Endothelial cell of umbilical vein (primary cell): Measurements from ENCODE around the gene CCDC54. TPM values are rescaled to one million over a fixed set of nuclear protein-coding genes. Genes with fewer than 3 reads are reported as not detected.

Source experiments
- BruUV-seq: library from RNA; stranded (reverse); fragments of 400-500 nt; replicated peaks from 2 replicates; lab custom pipeline; 2021; lab: Mats Ljungman, UMichigan
- CTCF ChIA-PET: fragments of 300-600, 350-600 bp; sonication (Branson Sonifier 250); formaldehyde crosslinking; loops from one replicate; lab custom pipeline; 2021; ENCODE audit warnings: antibody characterized with exemption, inconsistent platforms; lab: Charles Lee
- POLR2A ChIA-PET: fragments of 300-600, 350-600 bp; sonication (Branson Sonifier 250); formaldehyde crosslinking; loops from one replicate; lab custom pipeline; 2021; ENCODE audit warnings: antibody characterized with exemption, inconsistent platforms; lab: Charles Lee
- DNase-seq: peaks from one replicate; pipeline ENCODE4 v3.0.0-alpha.2; 2011; ENCODE audit warnings: low read depth, low spot score
- FAIRE-seq: peaks from 2 replicates; lab custom pipeline; 2011; peaks lifted over from hg19 to GRCh38; lab: Jason Lieb, UNC
- H2AFZ ChIP-seq: 2 replicates; pipeline ENCODE4 v1.6.0; 2012; ENCODE audit warnings: low read depth, low read length, control low read depth, inconsistent platforms
- H3K27ac ChIP-seq: 2 replicates; pipeline ENCODE4 v1.5.1; 2011; ENCODE audit warnings: low read depth, mild to moderate bottlenecking, control low read depth, low read length, moderate library complexity; ENCODE audit not compliant: insufficient read depth
- H3K27me3 ChIP-seq, 2 experiments: 2 replicates each; pipeline versions ENCODE4 v1.6.0 to v1.6.1; 2011; ENCODE audit warnings: low read length in 2 of 2, mixed read lengths in 1 of 2; ENCODE audit not compliant: control insufficient read depth in 2 of 2, insufficient read depth in 2 of 2
- H3K36me3 ChIP-seq, 2 experiments: 2 replicates in 1 of 2; 3 replicates in 1 of 2; pipeline ENCODE4 v1.5.1; 2011; ENCODE audit warnings: low read length in 2 of 2, mild to moderate bottlenecking in 1 of 2, moderate library complexity in 1 of 2; ENCODE audit not compliant: control insufficient read depth in 2 of 2, insufficient read depth in 2 of 2; ENCODE audit errors: extremely low read depth in 1 of 2
- H3K4me1 ChIP-seq: 3 replicates; pipeline ENCODE4 v1.5.1; 2011; ENCODE audit warnings: mild to moderate bottlenecking, low read length; ENCODE audit not compliant: control insufficient read depth, insufficient read depth; ENCODE audit errors: extremely low read depth
- H3K4me2 ChIP-seq: 2 replicates; pipeline ENCODE4 v1.6.1; 2011; ENCODE audit warnings: low read length, control low read depth, mixed read lengths; ENCODE audit not compliant: insufficient read depth
- H3K4me3 ChIP-seq, 3 experiments: fragments of 200-600 bp in 1 of 3; sonication (generic), shearing (Covaris generic) in 1 of 3; replicated peaks in 1 of 3; 2 replicates each; pipeline ENCODE4 v1.5.1; 2011 to 2016; ENCODE audit warnings: control low read depth in 3 of 3, low read length in 3 of 3, mild to moderate bottlenecking in 2 of 3, inconsistent platforms in 1 of 3, low read depth in 1 of 3, moderate library complexity in 1 of 3; ENCODE audit not compliant: insufficient read depth in 1 of 3
- H3K79me2 ChIP-seq: 2 replicates; pipeline ENCODE4 v1.6.0; 2012; ENCODE audit warnings: low read length, inconsistent platforms; ENCODE audit not compliant: control insufficient read depth, insufficient read depth
- H3K9ac ChIP-seq: replicated peaks from 2 replicates; pipeline ENCODE3; 2011; ENCODE audit warnings: low read length, control low read depth; ENCODE audit not compliant: insufficient read depth; ENCODE audit errors: extremely low read depth
- H3K9me1 ChIP-seq: replicated peaks from 3 replicates; pipeline ENCODE4 v1.6.0; 2011; ENCODE audit warnings: mild to moderate bottlenecking, low read length; ENCODE audit not compliant: control insufficient read depth, insufficient read depth; ENCODE audit errors: extremely low read depth
- H3K9me3 ChIP-seq: replicated peaks from 2 replicates; pipeline ENCODE4 v1.5.1; 2012; ENCODE audit warnings: low read length, inconsistent platforms; ENCODE audit not compliant: control insufficient read depth, insufficient read depth
- H4K20me1 ChIP-seq: replicated peaks from 2 replicates; pipeline ENCODE3; 2011; ENCODE audit warnings: mild to moderate bottlenecking, low read length; ENCODE audit not compliant: control insufficient read depth, insufficient read depth; ENCODE audit errors: extremely low read depth
- EZH2 ChIP-seq: IDR thresholded peaks from 2 replicates; pipeline ENCODE4 v1.6.1; 2012; ENCODE audit warnings: borderline replicate concordance, low read depth, mild to moderate bottlenecking, moderate library complexity, low read length, inconsistent platforms; ENCODE audit not compliant: severe bottlenecking
- FOS ChIP-seq: IDR thresholded peaks from 2 replicates; pipeline ENCODE4 v1.6.1; 2011; ENCODE audit warnings: mild to moderate bottlenecking, low read length, moderate library complexity, borderline replicate concordance; ENCODE audit not compliant: insufficient read depth
- GATA2 ChIP-seq: IDR thresholded peaks from 2 replicates; pipeline ENCODE4 v1.7.0; 2011; ENCODE audit warnings: low read depth, mild to moderate bottlenecking, moderate library complexity, mixed read lengths, low read length; ENCODE audit not compliant: insufficient read length, insufficient read depth
- JUN ChIP-seq: IDR thresholded peaks from 2 replicates; pipeline ENCODE4 v1.6.1; 2011; ENCODE audit warnings: borderline replicate concordance, low read depth; ENCODE audit not compliant: insufficient read length, insufficient read depth
- MYC ChIP-seq: IDR thresholded peaks from one replicate; pipeline ENCODE4 v1.6.1; 2011; ENCODE audit warnings: mild to moderate bottlenecking, low read depth, low read length
- POLR2A ChIP-seq: IDR thresholded peaks from 2 replicates; pipeline ENCODE4 v1.6.1; 2012; ENCODE audit warnings: low read depth, mild to moderate bottlenecking, control low read depth, low read length
- POLR2AphosphoS5 ChIP-seq: IDR thresholded peaks from 2 replicates; pipeline ENCODE4 v1.6.1; 2012; ENCODE audit warnings: low read depth, mild to moderate bottlenecking, control low read depth, low read length, moderate library complexity; ENCODE audit not compliant: insufficient read depth
- dilution Hi-C: fragments of 300-500 bp; cut with MboI; formaldehyde crosslinking; loops from one replicate; pipeline ENCODE4 v1.15.0; 2019; ENCODE audit warnings: low sequenced_read_pairs; ENCODE audit not compliant: extremely low pct_ligation_motif_present
- intact Hi-C: fragments of 100-400 bp; cut with micrococcal nuclease; formaldehyde crosslinking; loops from one replicate; pipeline ENCODE4 v1.10.0; 2022
- polyA plus RNA-seq, 4 experiments: library from polyadenylated mRNA; depleted of rRNA in 3 of 4; stranded (reverse) in 3 of 4; unstranded in 1 of 4; fragments of >200 nt; gene quantifications; 2 replicates each; pipeline versions ENCODE4 v1.2.1 to v1.2.3, GENCODE V29; 2011 to 2012; ENCODE audit warnings: missing spikeins in 1 of 4
- total RNA-seq: library from RNA; stranded (reverse); gene quantifications from 2 replicates; pipeline ENCODE4 v1.2.3, GENCODE V29; 2021
- TF ChIP-seq, protein P1 (sequence below), 2 donors: IDR thresholded peaks; 1 replicate in 1 of 2; 2 replicates in 1 of 2; pipeline ENCODE4 v1.5.1; 2011; ENCODE audit warnings: low read length in 2 of 2, mild to moderate bottlenecking in 2 of 2, moderate library complexity in 2 of 2, control low read depth in 1 of 2, inconsistent platforms in 1 of 2, low read depth in 1 of 2; ENCODE audit not compliant: insufficient read depth in 1 of 2; ENCODE audit errors: extremely low read depth in 1 of 2
- TF ChIP-seq, protein P2 (sequence below): IDR thresholded peaks from 2 replicates; pipeline ENCODE4 v1.6.1; 2011; ENCODE audit not compliant: insufficient read depth, insufficient read length

CCDC54 gene
- total and polyA plus RNA-seq, 2 donors (not counting 3 experiments of a cell fraction or from before 2014, with no cell fraction given), result not detected

DNA sequence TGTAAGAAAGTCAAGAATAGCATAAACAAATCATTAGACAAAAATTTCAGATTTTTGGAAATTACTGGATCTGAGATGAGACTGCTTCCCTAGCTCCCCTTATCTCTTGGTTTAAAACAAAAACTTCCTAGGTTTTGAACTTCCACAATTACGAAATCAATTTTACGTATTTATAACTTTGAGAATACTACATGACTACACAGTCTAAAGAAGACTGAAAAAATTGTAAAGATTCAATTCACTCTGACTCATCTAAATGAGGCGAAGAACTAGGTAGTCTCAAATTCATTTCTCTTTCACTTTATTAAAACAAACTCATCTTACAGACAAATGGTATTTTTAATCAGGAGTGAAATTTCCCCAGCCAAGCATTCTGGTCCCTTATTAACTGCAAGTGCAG, 10.3 kb downstream of the CCDC54 start:
- H3K27me3 ChIP-seq, result peaks cover 0 to 14% of the 10 kb centered on the region in 2 experiments
- H3K4me1 ChIP-seq, result peaks cover 2% of the 10 kb centered on the region
- intact Hi-C loops, result no loop called here
- no peaks in the 10 kb centered on the region for H4K20me1 ChIP-seq
- H3K4me2 ChIP-seq, result no peak overlapping the region
- H3K79me2 ChIP-seq, result no peaks in the 10 kb centered on the region
- ChIA-PET POLR2A (no interaction called here), CTCF (interaction anchor here (0.6 kb wide), 1 partner anchor 12 kb away, joined by 3 read pairs; no protein-coding TSS in a partner anchor)
- dilution Hi-C loops, result no loop called here
- no peak overlapping the region for H2AFZ ChIP-seq
- FAIRE-seq, result no peak
- no peak for TF ChIP-seq POLR2AphosphoS5
- no peak for TF ChIP-seq JUN
- no peak for TF ChIP-seq MYC
- TF ChIP-seq GATA2, result no peak
- TF ChIP-seq, protein P1, sequence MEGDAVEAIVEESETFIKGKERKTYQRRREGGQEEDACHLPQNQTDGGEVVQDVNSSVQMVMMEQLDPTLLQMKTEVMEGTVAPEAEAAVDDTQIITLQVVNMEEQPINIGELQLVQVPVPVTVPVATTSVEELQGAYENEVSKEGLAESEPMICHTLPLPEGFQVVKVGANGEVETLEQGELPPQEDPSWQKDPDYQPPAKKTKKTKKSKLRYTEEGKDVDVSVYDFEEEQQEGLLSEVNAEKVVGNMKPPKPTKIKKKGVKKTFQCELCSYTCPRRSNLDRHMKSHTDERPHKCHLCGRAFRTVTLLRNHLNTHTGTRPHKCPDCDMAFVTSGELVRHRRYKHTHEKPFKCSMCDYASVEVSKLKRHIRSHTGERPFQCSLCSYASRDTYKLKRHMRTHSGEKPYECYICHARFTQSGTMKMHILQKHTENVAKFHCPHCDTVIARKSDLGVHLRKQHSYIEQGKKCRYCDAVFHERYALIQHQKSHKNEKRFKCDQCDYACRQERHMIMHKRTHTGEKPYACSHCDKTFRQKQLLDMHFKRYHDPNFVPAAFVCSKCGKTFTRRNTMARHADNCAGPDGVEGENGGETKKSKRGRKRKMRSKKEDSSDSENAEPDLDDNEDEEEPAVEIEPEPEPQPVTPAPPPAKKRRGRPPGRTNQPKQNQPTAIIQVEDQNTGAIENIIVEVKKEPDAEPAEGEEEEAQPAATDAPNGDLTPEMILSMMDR (IDR thresholded peaks at IDR 0.05; ENCODE audit: extremely low read depth in 1 of 2, insufficient read depth in 1 of 2, low read depth in 1 of 2, low read length in 2 of 2), result no peak
- TF ChIP-seq POLR2A, result no peak
- TF ChIP-seq EZH2, result no peak
- TF ChIP-seq FOS, result no peak
- TF ChIP-seq, protein P2, sequence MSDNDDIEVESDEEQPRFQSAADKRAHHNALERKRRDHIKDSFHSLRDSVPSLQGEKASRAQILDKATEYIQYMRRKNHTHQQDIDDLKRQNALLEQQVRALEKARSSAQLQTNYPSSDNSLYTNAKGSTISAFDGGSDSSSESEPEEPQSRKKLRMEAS, result no peak
- no peaks in the 10 kb centered on the region for H3K9me1 ChIP-seq
- no peak overlapping the region for H3K9ac ChIP-seq
- no TSS peak for BruUV-seq
- no peaks in the 10 kb centered on the region for H3K9me3 ChIP-seq
- no peak overlapping the region for H3K27ac ChIP-seq
- DNase-seq, result no peak
- H3K4me3 ChIP-seq, result no peak overlapping the region
- no peaks in the 10 kb centered on the region for H3K36me3 ChIP-seq
